Stimulated activated memory B cell treated with anti-CD40 and anti-IgM and Interleukin-4, amounts not matched to agents 10 μg/mL and 1 μg/mL and 100 μg/mL, for 72 hours (primary cell): ENCODE results near the gene DLGAP1.

Experiments
- ATAC-seq: fragments of 150-1000 bp; cut with Tn5 transposase; 2 replicates; pipeline ENCODE4 v1.10.0; 2021
- H3K27ac Mint-ChIP-seq: one replicate; pipeline ENCODE4 v1.8.0; 2022; ENCODE audit warnings: mild to moderate bottlenecking, mixed read lengths
- H3K27me3 Mint-ChIP-seq: one replicate; pipeline ENCODE4 v1.8.0; 2022; ENCODE audit warnings: mixed read lengths
- H3K36me3 Mint-ChIP-seq: one replicate; pipeline ENCODE4 v1.8.0; 2022; ENCODE audit warnings: mixed read lengths
- H3K4me1 Mint-ChIP-seq: one replicate; pipeline ENCODE4 v1.8.0; 2022; ENCODE audit warnings: mixed read lengths
- H3K4me3 Mint-ChIP-seq: one replicate; pipeline ENCODE4 v1.8.0; 2022; ENCODE audit warnings: mild to moderate bottlenecking, moderate library complexity, mixed read lengths
- H3K9me3 Mint-ChIP-seq: one replicate; pipeline ENCODE4 v1.8.0; 2022; ENCODE audit warnings: mixed read lengths

Gene DLGAP1

GRCh38 chr18:3793545-3793944 lies 661.6 kb downstream of the DLGAP1 start:
- H3K4me1 Mint-ChIP-seq = no peaks in the 10 kb centered on the region
- no peak for ATAC-seq
- no peaks in the 10 kb centered on the region for H3K9me3 Mint-ChIP-seq
- H3K27me3 Mint-ChIP-seq = peaks cover 16% of the 10 kb centered on the region
- H3K27ac Mint-ChIP-seq = no peak overlapping the region
- no peaks in the 10 kb centered on the region for H3K36me3 Mint-ChIP-seq
- H3K4me3 Mint-ChIP-seq = no peak overlapping the region

DNA sequence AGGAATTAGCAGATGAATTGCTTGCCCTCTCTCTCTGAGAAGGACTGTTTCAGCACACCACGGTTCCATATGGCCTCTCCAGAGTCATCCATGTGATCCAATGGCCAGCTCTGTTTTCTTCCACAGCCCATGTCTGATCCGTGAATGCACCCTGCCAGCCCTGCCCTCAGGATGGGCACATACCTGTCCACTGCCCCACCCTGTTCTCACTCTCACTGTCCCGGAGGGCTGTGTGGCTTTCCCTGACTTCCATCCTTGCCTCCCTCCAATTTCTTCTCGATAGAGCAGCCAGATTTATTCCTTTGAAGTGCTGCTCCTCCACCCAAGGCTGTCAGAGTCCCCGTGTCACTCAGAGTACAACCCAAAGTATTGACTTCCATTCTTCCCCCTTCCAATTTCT lies 662.0 kb downstream of the DLGAP1 start:
- no peak overlapping the region for H3K27ac Mint-ChIP-seq
- no peaks in the 10 kb centered on the region for H3K4me1 Mint-ChIP-seq
- peaks cover 12% of the 10 kb centered on the region for H3K27me3 Mint-ChIP-seq
- H3K36me3 Mint-ChIP-seq = no peaks in the 10 kb centered on the region
- H3K4me3 Mint-ChIP-seq = no peak overlapping the region
- ATAC-seq = no peak
- no peaks in the 10 kb centered on the region for H3K9me3 Mint-ChIP-seq

- no peaks in the 10 kb centered on the region for H3K4me1 Mint-ChIP-seq
- H3K36me3 Mint-ChIP-seq = no peaks in the 10 kb centered on the region
- H3K4me3 Mint-ChIP-seq = no peak overlapping the region
- H3K9me3 Mint-ChIP-seq = no peaks in the 10 kb centered on the region
- no peak overlapping the region for H3K27ac Mint-ChIP-seq
- peak; percentile 4 for ATAC-seq
- peaks cover 8% of the 10 kb centered on the region for H3K27me3 Mint-ChIP-seq
Observed at GRCh38 chr18:3792711-3793110, 662.4 kb downstream of the DLGAP1 start.

- ATAC-seq = no peak
- Mint-ChIP-seq H3K4me1 (no peaks in the 10 kb centered on the region), H3K27ac (no peak overlapping the region), H3K27me3 (peaks cover 6% of the 10 kb centered on the region), H3K9me3 (no peaks in the 10 kb centered on the region), H3K4me3 (no peak overlapping the region), H3K36me3 (no peaks in the 10 kb centered on the region)
Observed at GRCh38 chr18:3791238-3791637, 663.9 kb downstream of the DLGAP1 start.

- Mint-ChIP-seq H3K27ac (no peak overlapping the region), H3K4me1 (no peaks in the 10 kb centered on the region), H3K27me3 (peaks cover 6% of the 10 kb centered on the region), H3K9me3 (no peaks in the 10 kb centered on the region), H3K36me3 (no peaks in the 10 kb centered on the region), H3K4me3 (no peak overlapping the region)
- no peak for ATAC-seq
Observed at GRCh38 chr18:3790703-3791102, 664.4 kb downstream of the DLGAP1 start.

- H3K27ac Mint-ChIP-seq = no peak overlapping the region
- H3K9me3 Mint-ChIP-seq = no peaks in the 10 kb centered on the region
- no peaks in the 10 kb centered on the region for H3K4me1 Mint-ChIP-seq
- H3K36me3 Mint-ChIP-seq = no peaks in the 10 kb centered on the region
- H3K27me3 Mint-ChIP-seq = peaks cover 6% of the 10 kb centered on the region
- ATAC-seq = no peak
- no peak overlapping the region for H3K4me3 Mint-ChIP-seq
Observed at GRCh38 chr18:3789525-3789924, 665.6 kb downstream of the DLGAP1 start.

- peaks cover 6% of the 10 kb centered on the region for H3K27me3 Mint-ChIP-seq
- no peaks in the 10 kb centered on the region for H3K4me1 Mint-ChIP-seq
- no peaks in the 10 kb centered on the region for H3K9me3 Mint-ChIP-seq
- H3K27ac Mint-ChIP-seq = no peak overlapping the region
- H3K36me3 Mint-ChIP-seq = no peaks in the 10 kb centered on the region
- ATAC-seq = no peak
- no peak overlapping the region for H3K4me3 Mint-ChIP-seq
Observed at GRCh38 chr18:3784949-3785348, 670.2 kb downstream of the DLGAP1 start.

GRCh38 chr18:3782901-3783300 lies 672.2 kb downstream of the DLGAP1 start:
- Mint-ChIP-seq H3K9me3 (no peaks in the 10 kb centered on the region), H3K36me3 (no peaks in the 10 kb centered on the region), H3K27ac (no peak overlapping the region), H3K4me3 (no peak overlapping the region), H3K4me1 (no peaks in the 10 kb centered on the region), H3K27me3 (peaks cover 10% of the 10 kb centered on the region)
- no peak for ATAC-seq

GRCh38 chr18:3777719-3778118 lies 677.4 kb downstream of the DLGAP1 start:
- Mint-ChIP-seq H3K27me3 (peaks cover 10% of the 10 kb centered on the region), H3K36me3 (no peaks in the 10 kb centered on the region), H3K27ac (no peak overlapping the region), H3K4me3 (no peak overlapping the region), H3K4me1 (no peaks in the 10 kb centered on the region), H3K9me3 (no peaks in the 10 kb centered on the region)
- no peak for ATAC-seq

DNA sequence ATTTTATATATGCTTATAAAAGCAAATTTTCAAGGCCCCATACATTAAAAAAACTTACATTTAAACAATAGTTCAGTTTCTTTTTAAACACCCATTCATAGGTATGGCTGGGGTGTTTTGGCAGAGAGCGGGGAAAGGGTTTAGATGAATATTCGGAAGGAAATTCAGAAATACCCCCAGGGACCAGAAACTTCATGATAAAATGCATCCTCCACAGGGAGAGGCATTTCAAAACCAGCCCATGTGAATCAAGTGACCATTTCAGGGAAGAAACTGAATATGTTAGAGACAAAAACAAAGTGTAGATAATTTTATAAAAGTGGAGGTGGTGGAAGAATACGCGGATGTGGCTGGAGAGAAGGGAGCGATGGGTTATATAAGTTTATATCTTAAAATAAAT lies 678.0 kb downstream of the DLGAP1 start:
- ATAC-seq = no peak
- no peaks in the 10 kb centered on the region for H3K9me3 Mint-ChIP-seq
- peaks cover 3% of the 10 kb centered on the region for H3K4me1 Mint-ChIP-seq
- H3K36me3 Mint-ChIP-seq = no peaks in the 10 kb centered on the region
- H3K27ac Mint-ChIP-seq = no peak overlapping the region
- H3K27me3 Mint-ChIP-seq = peaks cover 16% of the 10 kb centered on the region
- H3K4me3 Mint-ChIP-seq = no peak overlapping the region

DNA sequence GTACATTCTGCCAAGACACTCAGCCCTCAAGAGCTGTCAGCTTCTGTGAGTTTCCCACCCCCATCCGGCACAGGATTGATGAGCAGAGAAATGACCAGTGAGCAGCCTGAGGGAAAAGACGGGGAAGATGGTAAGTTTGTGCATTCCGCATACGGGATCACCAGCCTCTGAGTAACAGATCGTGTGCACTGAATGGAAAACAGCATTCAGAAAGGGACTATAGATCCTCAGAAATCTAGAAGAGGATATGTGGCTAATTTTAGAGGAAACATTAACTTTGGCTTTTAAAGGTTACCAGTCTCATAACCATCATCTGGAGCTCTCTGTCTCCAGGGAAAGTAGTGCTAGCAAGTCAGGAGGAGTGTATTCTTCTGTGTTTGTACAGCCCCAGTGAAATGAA lies 679.1 kb downstream of the DLGAP1 start:
- H3K9me3 Mint-ChIP-seq = no peaks in the 10 kb centered on the region
- H3K27me3 Mint-ChIP-seq = peaks cover 27% of the 10 kb centered on the region
- peaks cover 12% of the 10 kb centered on the region for H3K4me1 Mint-ChIP-seq
- no peaks in the 10 kb centered on the region for H3K36me3 Mint-ChIP-seq
- H3K27ac Mint-ChIP-seq = no peak overlapping the region
- no peak for ATAC-seq
- H3K4me3 Mint-ChIP-seq = no peak overlapping the region

DNA sequence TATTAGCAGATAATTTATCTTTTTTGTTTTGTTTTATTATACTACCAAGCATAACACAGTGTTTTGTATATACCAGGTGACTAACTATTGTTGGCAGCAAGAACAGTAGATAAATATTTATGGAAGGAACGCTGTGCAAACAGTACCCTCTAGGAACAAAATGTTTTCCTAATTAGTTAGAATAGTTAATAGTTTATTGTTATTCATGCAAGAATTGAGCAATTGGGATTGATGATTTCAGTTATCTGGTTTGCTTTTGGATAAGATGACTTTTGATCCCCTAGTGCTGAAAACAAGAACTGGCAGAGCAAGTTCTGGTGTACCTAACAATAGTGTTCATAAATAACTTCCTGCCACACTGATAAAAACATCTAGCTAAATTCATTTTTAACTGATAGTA lies 681.8 kb downstream of the DLGAP1 start:
- Mint-ChIP-seq H3K9me3 (no peaks in the 10 kb centered on the region), H3K4me3 (no peak overlapping the region), H3K27me3 (peaks cover 30% of the 10 kb centered on the region), H3K27ac (no peak overlapping the region), H3K4me1 (peaks cover 14% of the 10 kb centered on the region), H3K36me3 (no peaks in the 10 kb centered on the region)
- no peak for ATAC-seq

GRCh38 chr18:3771121-3771971 lies 683.8 kb downstream of the DLGAP1 start:
- Mint-ChIP-seq H3K9me3 (peaks cover 3% of the 10 kb centered on the region), H3K27ac (no peak overlapping the region), H3K4me1 (peaks cover 14% of the 10 kb centered on the region), H3K4me3 (peak overlapping the region; percentile 62), H3K27me3 (peaks cover 49% of the 10 kb centered on the region), H3K36me3 (peaks cover 3% of the 10 kb centered on the region)
- ATAC-seq = peak; percentile 84

GRCh38 chr18:3761266-3761665 lies 693.8 kb downstream of the DLGAP1 start:
- H3K27ac Mint-ChIP-seq = no peak overlapping the region
- peaks cover 21% of the 10 kb centered on the region for H3K27me3 Mint-ChIP-seq
- no peaks in the 10 kb centered on the region for H3K4me1 Mint-ChIP-seq
- H3K9me3 Mint-ChIP-seq = peaks cover 22% of the 10 kb centered on the region
- peaks cover 8% of the 10 kb centered on the region for H3K36me3 Mint-ChIP-seq
- no peak overlapping the region for H3K4me3 Mint-ChIP-seq
- no peak for ATAC-seq

GRCh38 chr18:3760741-3761140 lies 694.4 kb downstream of the DLGAP1 start:
- Mint-ChIP-seq H3K36me3 (peaks cover 5% of the 10 kb centered on the region), H3K4me1 (no peaks in the 10 kb centered on the region), H3K27me3 (peaks cover 16% of the 10 kb centered on the region), H3K27ac (no peak overlapping the region), H3K4me3 (no peak overlapping the region), H3K9me3 (peaks cover 18% of the 10 kb centered on the region)
- ATAC-seq = no peak

- Mint-ChIP-seq H3K4me1 (no peaks in the 10 kb centered on the region), H3K36me3 (peaks cover 5% of the 10 kb centered on the region), H3K4me3 (no peak overlapping the region), H3K9me3 (peaks cover 15% of the 10 kb centered on the region), H3K27ac (no peak overlapping the region), H3K27me3 (peaks cover under 1% of the 10 kb centered on the region)
- ATAC-seq = no peak
Observed at GRCh38 chr18:3759099-3759498, 696.0 kb downstream of the DLGAP1 start.
